ENCODE results near the gene HMGN1. TPM values are rescaled to one million over a fixed set of nuclear protein-coding genes. Genes with fewer than 3 reads are reported as not detected.
A peak's percentile ranks its signal among the peaks of the same experiment; 100 is the strongest.

The HMGN1 gene
- total RNA-seq, 1 experiment from 2014 or later: 543 TPM

DNA sequence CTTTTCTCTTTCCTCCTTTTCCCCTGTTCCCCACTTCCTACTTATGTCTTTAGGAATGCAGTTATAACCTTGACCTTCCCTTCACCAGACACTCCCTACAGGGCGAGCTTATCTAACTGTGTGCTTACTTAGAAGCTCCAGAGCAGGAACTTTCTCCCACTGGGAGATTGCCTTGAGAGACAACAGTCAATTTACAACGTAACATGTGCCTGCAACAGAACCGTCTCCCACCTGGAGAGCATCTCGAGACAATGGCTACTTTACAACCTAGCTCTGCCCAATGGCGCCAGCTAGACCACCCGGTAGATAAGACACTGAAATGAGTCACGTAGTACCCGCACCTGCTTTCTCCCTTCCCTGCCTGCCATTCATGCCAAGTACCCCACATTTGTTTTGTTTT, 16.7 kb downstream of the HMGN1 start:
- DNase-seq (ENCODE audit: low spot score): no peak

- no peak for DNase-seq (ENCODE audit: low spot score)
Measured at GRCh38 chr21:39330001-39330400, 18.9 kb downstream of the HMGN1 start.

DNA sequence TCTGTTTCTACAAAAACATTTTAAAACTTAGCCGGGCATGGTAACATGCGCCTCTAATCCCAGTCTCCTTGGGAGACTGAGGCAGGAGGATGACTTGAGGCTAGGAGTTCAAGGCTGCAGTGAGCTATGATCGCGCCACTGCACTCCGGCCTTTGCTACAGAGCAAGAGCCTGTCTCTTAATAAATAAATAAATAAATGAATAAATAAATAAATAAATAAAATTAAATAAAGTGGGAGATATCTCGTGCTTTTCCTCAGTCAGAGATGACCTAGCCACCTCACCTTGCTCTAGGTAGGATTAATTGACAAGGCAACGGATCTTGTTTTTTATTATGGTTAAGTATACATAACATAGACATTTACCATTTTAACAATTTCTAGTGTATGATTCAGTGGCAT, 21.2 kb downstream of the HMGN1 start:
- no peak for DNase-seq (ENCODE audit: low spot score)

DNA sequence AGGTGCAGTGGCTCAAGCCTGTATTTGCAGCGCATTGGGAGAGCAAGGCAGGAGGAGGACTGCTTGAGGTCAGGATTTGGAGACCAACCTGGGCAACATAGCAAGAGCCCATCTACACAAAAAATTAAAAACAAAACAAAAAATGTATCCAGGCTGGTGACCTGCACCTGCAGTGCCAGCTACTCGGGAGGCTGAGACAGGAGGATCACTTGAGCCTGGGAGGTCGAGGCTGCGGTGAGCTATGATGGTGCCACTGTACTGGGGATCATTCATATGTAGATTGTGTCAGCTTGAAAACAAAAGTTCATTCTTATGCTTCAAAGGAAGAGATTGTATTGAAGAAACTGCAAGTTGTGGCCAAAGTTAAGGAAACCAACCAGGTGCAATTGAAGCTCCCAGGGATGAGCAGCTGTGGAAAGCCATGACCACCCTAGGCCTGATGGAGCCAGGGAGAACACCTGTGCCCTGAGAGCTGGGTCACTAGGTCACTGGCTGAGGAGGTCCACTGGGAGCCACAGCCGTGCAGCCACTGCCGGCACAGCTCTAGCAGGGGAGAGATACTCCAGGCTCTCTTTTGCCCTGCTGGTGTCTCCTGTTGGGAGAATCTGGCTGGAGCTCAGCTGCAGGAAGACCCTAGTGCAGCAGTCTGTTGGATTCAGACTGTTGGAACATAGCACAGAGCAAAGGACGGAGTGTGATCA, 22.1 kb downstream of the HMGN1 start:
- DNase-seq (ENCODE audit: low spot score): no peak

GRCh38 chr21:39325458-39325857, 23.4 kb downstream of the HMGN1 start:
- no peak for DNase-seq (ENCODE audit: low spot score)

DNA sequence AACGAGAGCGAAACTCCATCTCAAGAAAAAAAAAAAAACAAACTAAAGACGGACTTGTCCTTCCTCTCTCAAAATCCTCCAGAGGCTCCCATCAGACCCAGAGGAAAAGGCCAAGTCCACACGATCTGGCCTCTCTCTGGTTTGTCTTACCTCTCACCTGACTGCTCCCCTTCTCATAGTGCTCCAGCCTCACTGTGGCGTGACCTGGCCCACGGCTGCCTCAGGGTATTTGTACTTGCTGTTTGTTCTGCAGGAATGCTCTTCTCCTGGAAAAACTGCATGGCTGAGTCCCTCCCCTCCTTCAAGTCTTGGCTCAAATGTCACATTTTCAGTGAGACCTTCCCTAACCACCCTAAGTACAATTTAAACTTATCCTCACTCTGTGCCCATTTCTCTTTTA, 27.5 kb downstream of the HMGN1 start:
- no peak for DNase-seq (ENCODE audit: low spot score)

DNA sequence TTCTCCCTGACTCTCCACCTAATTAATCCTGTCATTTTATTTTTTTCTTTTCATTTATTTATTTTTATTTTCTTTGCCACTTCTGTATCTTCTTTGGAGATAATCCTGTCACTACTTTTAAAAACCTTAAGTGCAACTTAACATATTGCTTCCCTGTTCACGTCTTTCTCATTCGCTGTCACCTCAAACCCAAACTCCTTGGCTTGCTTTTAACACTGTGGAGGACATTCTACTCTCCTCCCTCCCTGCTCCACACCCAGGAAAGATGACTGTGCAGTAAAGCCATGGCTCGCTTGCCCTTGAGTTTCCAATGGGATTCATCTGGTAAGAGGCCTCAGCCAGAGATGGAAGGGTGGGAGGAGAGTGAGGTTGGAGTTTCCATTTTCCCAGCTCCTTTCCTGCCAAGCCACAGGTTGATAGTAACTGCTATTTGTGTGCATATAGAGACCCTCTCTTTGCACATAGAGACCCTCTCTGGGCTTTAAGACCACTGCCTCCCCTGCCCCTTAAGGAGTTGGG, 29.0 kb downstream of the HMGN1 start:
- DNase-seq (ENCODE audit: low spot score): peak; percentile 52

- DNase-seq (ENCODE audit: low spot score): no peak
Measured at GRCh38 chr21:39319251-39319756, 29.6 kb downstream of the HMGN1 start.

GRCh38 chr21:39318091-39318959, 30.6 kb downstream of the HMGN1 start:
- no peak for DNase-seq (ENCODE audit: low spot score)

DNA sequence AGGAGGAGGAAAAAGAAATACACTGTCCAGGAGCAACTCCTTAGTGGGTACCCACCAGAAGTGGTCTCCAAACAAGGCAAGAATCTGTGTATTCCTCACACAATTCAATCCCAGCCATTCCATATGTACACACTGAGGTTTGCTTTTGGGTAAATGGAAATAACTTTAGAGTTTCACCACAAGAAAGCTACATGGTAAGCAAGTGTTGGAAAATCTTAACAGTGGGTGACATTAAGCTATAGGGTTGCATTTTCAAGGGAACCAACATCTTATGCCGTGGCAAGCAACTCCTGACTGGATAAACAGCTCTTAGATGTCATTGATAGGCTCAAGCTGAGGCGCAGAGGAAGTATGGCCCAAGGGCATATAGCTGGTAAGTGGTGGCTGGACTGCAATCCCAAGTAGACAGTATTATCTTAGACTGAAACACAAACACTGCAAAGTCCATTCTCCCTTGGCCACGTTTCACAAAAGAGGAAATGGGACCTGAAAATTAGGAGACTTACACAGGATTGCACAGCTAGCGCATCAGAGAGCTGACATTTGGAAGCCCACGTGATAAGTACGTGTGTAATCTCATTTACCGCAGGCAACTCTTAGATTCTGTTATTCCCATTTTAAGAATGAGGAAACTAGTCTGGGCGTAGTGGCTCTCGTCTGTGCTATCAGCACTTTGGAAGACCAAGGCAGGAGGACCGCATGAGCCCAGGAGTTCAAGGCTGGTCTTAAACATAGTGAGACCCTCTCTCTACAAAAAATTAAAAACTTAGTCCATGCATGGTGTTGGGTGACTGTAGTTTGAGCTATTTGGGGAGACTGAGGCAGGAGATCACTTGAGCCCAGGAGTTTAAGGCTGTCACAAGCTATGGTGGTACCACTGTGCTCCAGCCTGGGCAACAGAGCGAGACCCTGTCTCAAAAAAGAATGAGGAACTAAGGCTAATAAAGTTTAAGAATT, 31.5 kb downstream of the HMGN1 start:
- no peak for DNase-seq (ENCODE audit: low spot score)

DNA sequence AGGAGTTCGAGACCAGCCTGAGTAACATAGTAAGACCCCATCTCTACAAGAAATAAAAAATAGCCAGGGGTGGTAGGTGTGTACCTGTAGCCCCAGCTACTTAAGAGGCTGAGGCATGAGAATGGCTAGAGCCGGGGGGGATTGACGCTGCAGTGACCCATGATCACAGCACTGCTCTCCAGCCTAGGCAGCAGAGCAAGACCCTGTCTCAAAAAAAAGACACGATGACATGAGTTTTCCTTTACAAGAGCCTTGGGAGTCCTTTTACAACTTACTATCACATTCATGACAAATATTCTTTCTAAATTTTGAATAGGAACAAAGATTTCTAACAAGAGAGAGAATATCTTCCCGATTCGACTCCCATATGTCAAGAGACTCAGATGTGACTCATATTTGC, 32.2 kb downstream of the HMGN1 start:
- no peak for DNase-seq (ENCODE audit: low spot score)

- DNase-seq (ENCODE audit: low spot score): no peak
Measured at GRCh38 chr21:39315603-39316445, 33.1 kb downstream of the HMGN1 start.

DNA sequence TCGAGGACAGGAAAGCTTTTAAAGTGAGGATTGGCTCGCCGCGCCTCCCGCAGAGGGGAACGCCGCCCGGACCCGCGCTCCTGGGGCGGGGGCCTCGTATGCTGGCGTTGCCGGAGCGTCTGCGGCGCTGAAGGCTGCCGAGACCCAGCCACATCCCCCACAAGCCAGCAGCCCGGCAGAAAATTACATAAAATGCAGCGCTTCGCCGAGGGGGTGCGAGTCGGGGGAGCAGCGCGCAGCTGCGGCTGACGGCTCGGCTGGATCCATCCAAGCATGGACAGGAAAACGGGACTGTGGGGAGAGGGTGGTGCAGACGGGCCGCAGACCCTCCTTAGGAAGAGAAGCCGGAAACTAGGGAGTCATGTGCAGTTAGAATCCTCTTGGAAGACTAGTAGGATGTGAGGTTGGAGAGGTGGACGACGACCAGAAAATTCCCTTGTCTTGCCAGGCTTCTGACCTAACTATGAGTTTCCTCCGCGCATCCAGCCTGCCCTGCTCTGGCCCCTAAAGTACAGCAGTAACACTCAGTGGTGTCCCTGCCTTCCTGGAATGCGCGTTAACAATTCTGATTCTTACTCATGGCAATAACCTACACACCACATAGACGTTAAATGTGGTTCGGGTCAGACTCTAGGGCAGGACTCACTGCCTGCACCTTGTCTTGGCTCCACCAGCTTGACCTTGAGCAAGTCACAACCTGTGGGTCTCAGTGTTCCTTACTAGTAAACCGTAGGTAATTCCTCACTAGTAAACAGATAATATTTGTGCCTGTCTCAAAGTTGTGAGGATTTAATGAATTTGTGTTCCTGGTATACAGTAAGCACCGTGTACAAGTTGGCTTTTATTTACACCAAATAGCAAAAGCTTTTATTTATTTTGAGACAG, 34.5 kb downstream of the HMGN1 start:
- DNase-seq (ENCODE audit: low spot score): peak; percentile 21

- peak; percentile 71 for DNase-seq (ENCODE audit: low spot score)
Measured at GRCh38 chr21:39313571-39314142, 35.2 kb downstream of the HMGN1 start, which contains the start of gene BRWD1. Gene BRWD1, minus strand, starts transcription at chr21:39313632. Its CDS starts 141 bp downstream, at chr21:39313491.

DNA sequence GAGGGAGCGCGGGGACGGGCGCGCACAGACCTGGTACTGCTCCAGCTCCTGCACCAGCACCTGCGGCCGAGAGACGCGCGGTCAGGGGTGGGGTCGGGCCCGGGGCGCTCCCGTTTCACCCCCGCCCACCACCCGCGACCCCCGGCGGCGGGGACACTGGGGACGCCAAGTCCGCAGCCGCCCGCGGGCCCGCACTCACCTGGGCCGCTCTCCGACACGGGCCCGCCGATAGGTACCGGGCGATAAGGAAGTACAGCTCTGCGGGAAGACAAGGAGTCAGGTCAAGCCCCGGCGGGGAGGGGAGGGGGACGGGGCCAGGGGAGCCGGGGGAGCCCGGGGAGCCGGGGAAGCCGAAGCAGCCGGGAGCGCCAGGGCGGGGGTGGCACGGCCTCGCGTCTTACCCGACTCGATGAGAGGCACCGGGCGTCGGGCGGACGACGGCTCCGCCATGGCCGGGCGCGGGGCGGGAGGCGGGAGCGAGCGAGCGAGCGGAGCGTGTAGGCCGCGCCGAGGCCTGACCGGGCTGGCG, 35.8 kb downstream of the HMGN1 start:
- no peak for DNase-seq (ENCODE audit: low spot score)

GRCh38 chr21:39312112-39313041, 36.5 kb downstream of the HMGN1 start:
- peak; percentile 83 for DNase-seq (ENCODE audit: low spot score)

GRCh38 chr21:39311164-39311563, 37.7 kb downstream of the HMGN1 start:
- DNase-seq (ENCODE audit: low spot score): no peak

DNA sequence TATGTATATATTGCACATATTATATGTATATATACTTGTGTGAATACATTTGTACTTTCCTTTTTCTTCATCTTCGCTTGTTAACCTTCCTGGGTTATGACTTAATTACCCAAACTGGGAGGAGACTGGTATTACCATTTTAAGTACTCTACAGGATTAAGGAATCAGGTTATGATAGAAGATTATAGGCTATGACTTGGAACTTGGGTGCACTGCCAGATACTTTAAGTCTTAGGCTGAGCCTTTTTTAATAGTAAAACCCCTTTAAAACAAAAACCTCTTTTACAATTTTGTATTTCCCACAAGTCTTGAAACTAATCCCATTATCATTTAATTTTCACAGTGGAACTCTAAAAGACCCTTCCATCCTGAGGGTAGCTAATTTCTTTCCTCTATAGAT, 41.4 kb downstream of the HMGN1 start:
- DNase-seq (ENCODE audit: low spot score): no peak
